ENCODE results near the gene CYLD. TPM values are rescaled to one million over a fixed set of nuclear protein-coding genes. Genes with fewer than 3 reads are reported as not detected.

CYLD gene
- total and polyA plus RNA-seq, 2 donors from 2014 or later = 8.9 to 48.0 TPM

- Histone ChIP-seq H3K4me1 (ENCODE audit: control insufficient read depth in 2 of 3, insufficient read depth in 2 of 3, low read depth in 1 of 3, low read length in 3 of 3) (peaks cover 2 to 5% (median 3%) of the 10 kb centered on the region in 3 donors), H3K36me3 (ENCODE audit: control insufficient read depth in 2 of 3, insufficient read depth in 3 of 3, low read length in 3 of 3) (peaks cover 0 to under 1% (median 0%) of the 10 kb centered on the region in 3 donors), H3K27ac (ENCODE audit: low read depth in 2 of 2, low read length in 2 of 2) (no peak overlapping the region), H3K4me3 (ENCODE audit: low read length in 3 of 3) (no peak overlapping the region), H3K9ac (ENCODE audit: low read length in 3 of 3) (no peak overlapping the region), H3K9me3 (ENCODE audit: control insufficient read depth in 2 of 3, insufficient read depth in 1 of 3, low read length in 3 of 3) (no peaks in the 10 kb centered on the region), H3K27me3 (ENCODE audit: control insufficient read depth, insufficient read depth, low read length) (no peaks in the 10 kb centered on the region)
- intact Hi-C loops (cut with DNase I) = no loop called here
- DNase-seq = no peak
- no peak for TF ChIP-seq CTCF (IDR thresholded peaks at IDR 0.05; ENCODE audit: borderline replicate concordance, extremely low read depth, insufficient read depth)
- no peak for FAIRE-seq
These were observed 3.0 kb downstream of the CYLD start for GRCh38 chr16:50744881-50745280.

- H3K4me3 ChIP-seq (ENCODE audit: low read length in 3 of 3) = no peak overlapping the region
- H3K36me3 ChIP-seq (ENCODE audit: control insufficient read depth in 2 of 3, insufficient read depth in 3 of 3, low read length in 3 of 3) = peaks cover 0 to 3% (median 0%) of the 10 kb centered on the region in 3 donors
- H3K27me3 ChIP-seq (ENCODE audit: control insufficient read depth, insufficient read depth, low read length) = no peaks in the 10 kb centered on the region
- peaks cover 2 to 5% (median 3%) of the 10 kb centered on the region in 3 donors for H3K4me1 ChIP-seq (ENCODE audit: control insufficient read depth in 2 of 3, insufficient read depth in 2 of 3, low read depth in 1 of 3, low read length in 3 of 3)
- H3K27ac ChIP-seq (ENCODE audit: low read depth in 2 of 2, low read length in 2 of 2) = no peak overlapping the region
- no peak overlapping the region for H3K9ac ChIP-seq (ENCODE audit: low read length in 3 of 3)
- intact Hi-C loops (cut with DNase I) = no loop called here
- no peak for TF ChIP-seq CTCF (IDR thresholded peaks at IDR 0.05; ENCODE audit: borderline replicate concordance, extremely low read depth, insufficient read depth)
- no peaks in the 10 kb centered on the region for H3K9me3 ChIP-seq (ENCODE audit: control insufficient read depth in 2 of 3, insufficient read depth in 1 of 3, low read length in 3 of 3)
- DNase-seq (no peak), FAIRE-seq (no peak)
These were observed 4.1 kb downstream of the CYLD start for GRCh38 chr16:50745940-50746339.

GRCh38 chr16:50747207-50747956, 5.5 kb downstream of the CYLD start:
- intact Hi-C loops (cut with DNase I) = no loop called here
- TF ChIP-seq CTCF (IDR thresholded peaks at IDR 0.05; ENCODE audit: borderline replicate concordance, extremely low read depth, insufficient read depth) = no peak
- H3K27ac ChIP-seq (ENCODE audit: low read depth in 2 of 2, low read length in 2 of 2) = peak overlapping the region in 1 of 2 donors; percentile 15
- FAIRE-seq = no peak
- no peaks in the 10 kb centered on the region for H3K27me3 ChIP-seq (ENCODE audit: control insufficient read depth, insufficient read depth, low read length)
- H3K4me3 ChIP-seq (ENCODE audit: low read length in 3 of 3) = no peak overlapping the region
- H3K9ac ChIP-seq (ENCODE audit: low read length in 3 of 3) = no peak overlapping the region
- DNase-seq = peak in 2 of 5 donors; percentile 62 to 78
- H3K36me3 ChIP-seq (ENCODE audit: control insufficient read depth in 2 of 3, insufficient read depth in 3 of 3, low read length in 3 of 3) = peaks cover 0 to 3% (median 0%) of the 10 kb centered on the region in 3 donors
- no peaks in the 10 kb centered on the region for H3K9me3 ChIP-seq (ENCODE audit: control insufficient read depth in 2 of 3, insufficient read depth in 1 of 3, low read length in 3 of 3)
- peaks cover 0 to 5% (median 0%) of the 10 kb centered on the region in 3 donors for H3K4me1 ChIP-seq (ENCODE audit: control insufficient read depth in 2 of 3, insufficient read depth in 2 of 3, low read depth in 1 of 3, low read length in 3 of 3)
